WERI-Rb-1 (cell line): ENCODE results near the gene SMC4.

ENCODE experiments used
- DNase-seq: peaks from one replicate; pipeline ENCODE4 v3.0.0-alpha.2; 2020
- H3K27ac ChIP-seq: fragments of 250-450 bp; sonication (Bioruptor Pico); 2 replicates; pipeline ENCODE4 v1.5.1; 2020; ENCODE audit warnings: mild to moderate bottlenecking, moderate library complexity
- H3K27me3 ChIP-seq: fragments of 250-450 bp; sonication (Bioruptor Pico); 2 replicates; pipeline ENCODE4 v1.5.1; 2021; ENCODE audit warnings: mild to moderate bottlenecking, low read depth, moderate library complexity; ENCODE audit not compliant: insufficient read depth, severe bottlenecking
- H3K36me3 ChIP-seq: fragments of 250-450 bp; sonication (Bioruptor Pico); 2 replicates; pipeline ENCODE4 v1.5.1; 2020; ENCODE audit warnings: mild to moderate bottlenecking, moderate library complexity
- H3K4me3 ChIP-seq: 2 replicates; pipeline ENCODE4 v1.5.1; 2011; ENCODE audit warnings: low read depth, mild to moderate bottlenecking, control low read depth, low read length
- H3K9me3 ChIP-seq: fragments of 250-450 bp; sonication (Bioruptor Pico); 2 replicates; pipeline ENCODE4 v1.5.1; 2021; ENCODE audit warnings: mild to moderate bottlenecking, moderate library complexity; ENCODE audit not compliant: severe bottlenecking
- TF ChIP-seq, protein P1 (sequence below): IDR thresholded peaks from 2 replicates; pipeline ENCODE4 v1.5.1; 2011; ENCODE audit warnings: low read depth, mild to moderate bottlenecking, control low read depth, inconsistent platforms, low read length

The SMC4 gene

GRCh38 chr3:160458151-160458550 is 58.7 kb downstream of the SMC4 start:
- Histone ChIP-seq H3K9me3 (peaks cover 18% of the 10 kb centered on the region), H3K27ac (peak overlapping the region; percentile 70), H3K36me3 (no peaks in the 10 kb centered on the region), H3K27me3 (no peaks in the 10 kb centered on the region), H3K4me3 (no peak overlapping the region; the same call in 1 of the 2 replicates)
- TF ChIP-seq, protein P1, sequence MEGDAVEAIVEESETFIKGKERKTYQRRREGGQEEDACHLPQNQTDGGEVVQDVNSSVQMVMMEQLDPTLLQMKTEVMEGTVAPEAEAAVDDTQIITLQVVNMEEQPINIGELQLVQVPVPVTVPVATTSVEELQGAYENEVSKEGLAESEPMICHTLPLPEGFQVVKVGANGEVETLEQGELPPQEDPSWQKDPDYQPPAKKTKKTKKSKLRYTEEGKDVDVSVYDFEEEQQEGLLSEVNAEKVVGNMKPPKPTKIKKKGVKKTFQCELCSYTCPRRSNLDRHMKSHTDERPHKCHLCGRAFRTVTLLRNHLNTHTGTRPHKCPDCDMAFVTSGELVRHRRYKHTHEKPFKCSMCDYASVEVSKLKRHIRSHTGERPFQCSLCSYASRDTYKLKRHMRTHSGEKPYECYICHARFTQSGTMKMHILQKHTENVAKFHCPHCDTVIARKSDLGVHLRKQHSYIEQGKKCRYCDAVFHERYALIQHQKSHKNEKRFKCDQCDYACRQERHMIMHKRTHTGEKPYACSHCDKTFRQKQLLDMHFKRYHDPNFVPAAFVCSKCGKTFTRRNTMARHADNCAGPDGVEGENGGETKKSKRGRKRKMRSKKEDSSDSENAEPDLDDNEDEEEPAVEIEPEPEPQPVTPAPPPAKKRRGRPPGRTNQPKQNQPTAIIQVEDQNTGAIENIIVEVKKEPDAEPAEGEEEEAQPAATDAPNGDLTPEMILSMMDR = no peak
- peak; percentile 60 for DNase-seq

DNA sequence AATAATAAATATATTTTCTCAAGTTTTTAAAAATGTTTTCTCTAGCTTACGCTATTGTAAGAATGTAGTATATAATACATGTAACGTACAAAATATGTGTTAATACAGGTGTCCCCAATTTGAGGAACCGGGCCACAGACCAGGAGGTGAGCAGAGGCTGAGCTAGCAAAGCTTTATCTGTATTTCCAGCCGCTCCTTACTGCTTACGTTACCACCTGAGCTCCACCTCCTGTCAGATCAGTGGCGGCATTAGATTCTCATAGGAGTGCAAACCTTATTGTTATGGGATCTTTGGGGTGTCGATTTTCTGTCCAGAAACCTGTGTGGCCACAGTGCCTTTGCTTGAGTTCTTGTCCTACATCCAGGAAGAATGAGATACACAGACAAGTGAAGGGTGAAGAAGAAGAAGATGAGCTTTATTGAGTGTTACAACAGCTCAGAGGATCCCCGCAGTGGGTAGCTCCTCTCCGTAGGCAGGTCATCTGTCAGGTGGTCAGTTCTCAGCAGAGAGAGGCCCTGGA is 60.1 kb downstream of the SMC4 start:
- TF ChIP-seq, protein P1 = no peak
- no peak for DNase-seq
- H3K27me3 ChIP-seq = no peaks in the 10 kb centered on the region

DNA sequence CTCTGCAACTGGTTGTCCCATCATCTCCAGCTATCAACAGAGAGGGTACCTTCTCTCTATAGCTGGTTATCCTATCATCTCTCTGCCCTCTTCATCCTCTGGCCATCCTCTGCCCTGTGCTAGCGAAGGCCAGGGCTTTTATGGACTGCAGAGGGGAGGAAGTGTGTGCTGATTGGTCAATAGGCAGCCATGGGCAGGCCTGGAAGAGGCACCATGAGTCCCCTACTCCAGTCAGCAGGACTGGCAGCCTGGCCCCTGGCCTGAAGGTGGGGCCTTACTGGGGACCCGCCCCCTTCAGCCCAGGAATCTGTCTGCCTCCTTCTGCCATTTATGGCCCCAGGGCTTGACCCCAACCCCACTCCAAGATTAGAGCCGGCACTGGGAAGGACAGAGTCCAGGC is 60.6 kb downstream of the SMC4 start:
- TF ChIP-seq, protein P1 = no peak
- no peaks in the 10 kb centered on the region for H3K27me3 ChIP-seq
- no peak overlapping the region for H3K27ac ChIP-seq
- H3K4me3 ChIP-seq = no peak overlapping the region
- no peak for DNase-seq
- H3K9me3 ChIP-seq = peaks cover 18% of the 10 kb centered on the region
- H3K36me3 ChIP-seq = no peaks in the 10 kb centered on the region

More for the DNA sequence above, 60.1 kb downstream of the SMC4 start:
- Histone ChIP-seq H3K36me3 (no peaks in the 10 kb centered on the region), H3K4me3 (no peak overlapping the region), H3K9me3 (peaks cover 18% of the 10 kb centered on the region), H3K27ac (no peak overlapping the region)

- Histone ChIP-seq H3K36me3 (no peaks in the 10 kb centered on the region), H3K4me3 (no peak overlapping the region), H3K27me3 (no peaks in the 10 kb centered on the region), H3K9me3 (peaks cover 13% of the 10 kb centered on the region), H3K27ac (no peak overlapping the region)
- TF ChIP-seq, protein P1 = no peak
- DNase-seq = no peak
These were observed 64.9 kb downstream of the SMC4 start for GRCh38 chr3:160464321-160464720.

GRCh38 chr3:160464971-160465370 is 65.5 kb downstream of the SMC4 start:
- TF ChIP-seq, protein P1 = no peak
- Histone ChIP-seq H3K27ac (no peak overlapping the region), H3K36me3 (no peaks in the 10 kb centered on the region), H3K9me3 (peaks cover 11% of the 10 kb centered on the region), H3K27me3 (no peaks in the 10 kb centered on the region), H3K4me3 (no peak overlapping the region)
- DNase-seq = no peak

GRCh38 chr3:160470181-160470580 is 70.7 kb downstream of the SMC4 start:
- Histone ChIP-seq H3K27me3 (no peaks in the 10 kb centered on the region), H3K36me3 (no peaks in the 10 kb centered on the region), H3K9me3 (peaks cover 20% of the 10 kb centered on the region), H3K4me3 (no peak overlapping the region), H3K27ac (no peak overlapping the region)
- TF ChIP-seq, protein P1 = no peak
- DNase-seq = no peak
